ENCODE data around the gene ZNF600. TPM values are rescaled to one million over a fixed set of nuclear protein-coding genes. Genes with fewer than 3 reads are reported as not detected.

ZNF600 gene
- total and polyA plus RNA-seq, 2 of the 8 experiments (the other 6 are each of a cell fraction or from before 2014, with no cell fraction given) = 2.1 to 8.0 TPM

- no peak overlapping the region for H4K5ac ChIP-seq (ENCODE audit: insufficient read length, low read depth, low read length)
- H3K23ac ChIP-seq (ENCODE audit: insufficient read length) = no peak overlapping the region
- H3K4me3 ChIP-seq (ENCODE audit: extremely low read depth in 1 of 4, insufficient read depth in 2 of 4, low read depth in 3 of 4, low read length in 4 of 4) = no peak overlapping the region
- no peak overlapping the region for H2BK12ac ChIP-seq (ENCODE audit: low read depth, low read length)
- no peak overlapping the region for H2BK120ac ChIP-seq (replicated peaks; ENCODE audit: low read depth, low read length)
- H2BK20ac ChIP-seq (ENCODE audit: low read length) = no peak overlapping the region
- H2BK5ac ChIP-seq (ENCODE audit: low read depth, low read length) = no peak overlapping the region
- ChIA-PET POLR2A (ENCODE audit: partially characterized antibody) (no interaction called here), CTCF (ENCODE audit: partially characterized antibody) (interaction anchor here (0.9 to 1.0 kb wide), 3 partner anchors 58 to 148 kb away, joined by 3 to 4 read pairs (median 3); no protein-coding TSS in a partner anchor)
- no peak overlapping the region for H3K4ac ChIP-seq (replicated peaks; ENCODE audit: insufficient read length, low read depth, low read length)
- H3K36me3 ChIP-seq (ENCODE audit: control insufficient read depth in 2 of 4, insufficient read depth in 4 of 4, low read length in 3 of 4) = no peaks in the 10 kb centered on the region
- WGBS, 2 experiments (ENCODE audit: extremely low coverage in 1 of 2, insufficient coverage in 1 of 2, insufficient read length in 1 of 2, insufficient replicate concordance in 2 of 2, low coverage in 1 of 2, low lambda C conversion rate in 2 of 2, missing lambda C conversion rate in 1 of 2) = 73% methylated on average over 4 of the region's 4 CpGs; no CpG with 5 or more reads in 1 of the 2 experiments
- no peak overlapping the region for H3K14ac ChIP-seq (ENCODE audit: insufficient read length)
- H3K56ac ChIP-seq (replicated peaks; ENCODE audit: insufficient read length, low read depth, low read length) = no peak overlapping the region
- H2AK5ac ChIP-seq (ENCODE audit: low read depth, low read length) = no peak overlapping the region
- DNase-seq (ENCODE audit: low read depth in 1 of 2, low spot score in 2 of 2) = no peak
- H3K23me2 ChIP-seq (ENCODE audit: low read depth, low read length) = no peaks in the 10 kb centered on the region
- H3K27ac ChIP-seq (ENCODE audit: low read depth, low read length) = no peak overlapping the region
- no peak for FAIRE-seq
- H3K79me1 ChIP-seq (ENCODE audit: low read depth, low read length) = no peaks in the 10 kb centered on the region
- no peak overlapping the region for H2BK15ac ChIP-seq (ENCODE audit: low read length)
- no peaks in the 10 kb centered on the region for H3K27me3 ChIP-seq (replicated peaks in 1 of 4; ENCODE audit: control insufficient read depth in 3 of 4, extremely low read depth in 1 of 4, insufficient read depth in 3 of 4, low read length in 3 of 4)
- H3K79me2 ChIP-seq (ENCODE audit: control insufficient read depth in 1 of 2, insufficient read depth in 2 of 2, low read length in 2 of 2) = no peaks in the 10 kb centered on the region
- no peak overlapping the region for H4K8ac ChIP-seq (ENCODE audit: extremely low read depth, insufficient read depth, low read length)
- no peak overlapping the region for H2AFZ ChIP-seq (ENCODE audit: low read length)
- no peak overlapping the region for H4K91ac ChIP-seq (replicated peaks; ENCODE audit: insufficient read length, low read length)
- H3K18ac ChIP-seq (ENCODE audit: extremely low read depth, low read length) = no peak overlapping the region
- no peak overlapping the region for H3K4me2 ChIP-seq (ENCODE audit: insufficient read depth in 1 of 2, low read depth in 2 of 2, low read length in 2 of 2)
- H3K9me3 ChIP-seq (ENCODE audit: insufficient read depth in 2 of 2, low read depth in 1 of 2, low read length in 1 of 2) = 0 out of 4 replicates have a peak, but pooled peaks cover 0 to 2% of the 10 kb centered on the region in 2 experiments
- H4K20me1 ChIP-seq (replicated peaks in 1 of 2; ENCODE audit: control insufficient read depth in 1 of 2, insufficient read depth in 2 of 2, low read length in 2 of 2) = no peaks in the 10 kb centered on the region
- H3K4me1 ChIP-seq (replicated peaks in 1 of 4; ENCODE audit: control insufficient read depth in 3 of 4, insufficient read depth in 4 of 4, low read length in 3 of 4) = no peaks in the 10 kb centered on the region
- H3K9ac ChIP-seq (replicated peaks in 1 of 4; ENCODE audit: extremely low read depth in 1 of 4, low read depth in 3 of 4, low read length in 3 of 4) = no peak overlapping the region
- TF ChIP-seq HDAC2 (IDR thresholded peaks at IDR 0.05; ENCODE audit: borderline replicate concordance in 1 of 2, low read depth in 2 of 2, low read length in 2 of 2) = no peak
These were observed 36.8 kb downstream of the ZNF600 start for GRCh38 chr19:52749780-52750179.

All from H1 (cell line).